ENCODE measurements around the gene PIEZO2.

PIEZO2 gene

DNA sequence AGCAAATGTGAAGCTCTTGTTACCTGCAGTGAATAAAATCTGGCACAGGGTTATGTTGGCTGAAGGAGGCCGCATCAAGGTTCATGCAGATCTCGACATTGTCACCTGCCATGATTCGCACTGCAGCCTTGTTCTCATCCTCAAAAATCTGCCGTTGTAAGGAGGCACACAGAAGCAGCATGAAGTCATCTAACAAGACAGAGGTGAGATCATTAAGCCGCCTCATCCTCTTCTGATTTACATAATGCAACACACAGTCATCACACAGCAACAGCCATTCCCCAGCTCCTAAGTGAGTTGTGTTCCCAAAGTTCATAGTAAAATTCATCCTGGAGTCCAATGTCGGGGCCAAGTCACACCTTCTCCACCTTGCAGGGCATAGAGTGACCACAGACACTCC lies 391.4 kb downstream of the PIEZO2 start:
- H3K4me3 ChIP-seq (ENCODE audit: low read depth, low read length) = no peak overlapping the region
- TF ChIP-seq, protein P1, sequence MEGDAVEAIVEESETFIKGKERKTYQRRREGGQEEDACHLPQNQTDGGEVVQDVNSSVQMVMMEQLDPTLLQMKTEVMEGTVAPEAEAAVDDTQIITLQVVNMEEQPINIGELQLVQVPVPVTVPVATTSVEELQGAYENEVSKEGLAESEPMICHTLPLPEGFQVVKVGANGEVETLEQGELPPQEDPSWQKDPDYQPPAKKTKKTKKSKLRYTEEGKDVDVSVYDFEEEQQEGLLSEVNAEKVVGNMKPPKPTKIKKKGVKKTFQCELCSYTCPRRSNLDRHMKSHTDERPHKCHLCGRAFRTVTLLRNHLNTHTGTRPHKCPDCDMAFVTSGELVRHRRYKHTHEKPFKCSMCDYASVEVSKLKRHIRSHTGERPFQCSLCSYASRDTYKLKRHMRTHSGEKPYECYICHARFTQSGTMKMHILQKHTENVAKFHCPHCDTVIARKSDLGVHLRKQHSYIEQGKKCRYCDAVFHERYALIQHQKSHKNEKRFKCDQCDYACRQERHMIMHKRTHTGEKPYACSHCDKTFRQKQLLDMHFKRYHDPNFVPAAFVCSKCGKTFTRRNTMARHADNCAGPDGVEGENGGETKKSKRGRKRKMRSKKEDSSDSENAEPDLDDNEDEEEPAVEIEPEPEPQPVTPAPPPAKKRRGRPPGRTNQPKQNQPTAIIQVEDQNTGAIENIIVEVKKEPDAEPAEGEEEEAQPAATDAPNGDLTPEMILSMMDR (IDR thresholded peaks at IDR 0.05; ENCODE audit: low read depth, low read length) = no peak
- no peaks in the 10 kb centered on the region for H3K36me3 ChIP-seq
- no peaks in the 10 kb centered on the region for H3K27me3 ChIP-seq
- no peak for DNase-seq
- no peaks in the 10 kb centered on the region for H3K9me3 ChIP-seq
- no peaks in the 10 kb centered on the region for H3K4me1 ChIP-seq

DNA sequence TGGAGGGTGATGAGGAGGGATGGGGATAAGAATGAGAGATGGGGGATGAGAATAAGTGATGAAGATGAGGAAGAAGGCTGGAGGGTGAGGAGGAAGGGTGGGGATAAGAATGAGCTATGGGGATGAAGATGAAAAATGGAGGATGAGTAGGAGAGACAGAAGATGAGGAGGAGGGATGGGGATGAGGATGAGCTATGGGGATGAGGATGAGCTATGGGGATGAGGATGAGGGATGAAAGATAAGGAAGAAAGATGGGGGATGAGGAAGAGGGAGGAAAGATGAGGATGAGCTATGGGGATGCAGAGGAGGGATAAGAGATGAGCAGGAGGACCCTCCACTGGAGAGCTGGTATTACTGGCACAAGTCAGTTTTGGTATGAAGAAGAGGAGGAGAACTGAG lies 392.0 kb downstream of the PIEZO2 start:
- Histone ChIP-seq H3K27me3 (no peaks in the 10 kb centered on the region), H3K4me1 (no peaks in the 10 kb centered on the region), H3K9me3 (no peaks in the 10 kb centered on the region), H3K36me3 (no peaks in the 10 kb centered on the region), H3K4me3 (ENCODE audit: low read depth, low read length) (no peak overlapping the region)
- TF ChIP-seq, protein P1 (IDR thresholded peaks at IDR 0.05; ENCODE audit: low read depth, low read length) = no peak
- DNase-seq = no peak

GRCh38 chr18:10755855-10756254 lies 393.5 kb downstream of the PIEZO2 start:
- DNase-seq = no peak
- Histone ChIP-seq H3K9me3 (no peaks in the 10 kb centered on the region), H3K4me3 (ENCODE audit: low read depth, low read length) (no peak overlapping the region), H3K4me1 (no peaks in the 10 kb centered on the region), H3K27me3 (no peaks in the 10 kb centered on the region), H3K36me3 (no peaks in the 10 kb centered on the region)
- TF ChIP-seq, protein P1 (IDR thresholded peaks at IDR 0.05; ENCODE audit: low read depth, low read length) = no peak

- Histone ChIP-seq H3K36me3 (no peaks in the 10 kb centered on the region), H3K27me3 (no peaks in the 10 kb centered on the region), H3K4me3 (ENCODE audit: low read depth, low read length) (no peak overlapping the region), H3K9me3 (no peaks in the 10 kb centered on the region), H3K4me1 (no peaks in the 10 kb centered on the region)
- DNase-seq = no peak
- TF ChIP-seq, protein P1 (IDR thresholded peaks at IDR 0.05; ENCODE audit: low read depth, low read length) = no peak
Observed at GRCh38 chr18:10754128-10754527, 395.2 kb downstream of the PIEZO2 start.

GRCh38 chr18:10752382-10752781 lies 397.0 kb downstream of the PIEZO2 start:
- no peaks in the 10 kb centered on the region for H3K36me3 ChIP-seq
- H3K4me1 ChIP-seq = no peaks in the 10 kb centered on the region
- H3K9me3 ChIP-seq = no peaks in the 10 kb centered on the region
- DNase-seq = no peak
- no peaks in the 10 kb centered on the region for H3K27me3 ChIP-seq
- no peak overlapping the region for H3K4me3 ChIP-seq (ENCODE audit: low read depth, low read length)
- TF ChIP-seq, protein P1 (IDR thresholded peaks at IDR 0.05; ENCODE audit: low read depth, low read length) = no peak

DNA sequence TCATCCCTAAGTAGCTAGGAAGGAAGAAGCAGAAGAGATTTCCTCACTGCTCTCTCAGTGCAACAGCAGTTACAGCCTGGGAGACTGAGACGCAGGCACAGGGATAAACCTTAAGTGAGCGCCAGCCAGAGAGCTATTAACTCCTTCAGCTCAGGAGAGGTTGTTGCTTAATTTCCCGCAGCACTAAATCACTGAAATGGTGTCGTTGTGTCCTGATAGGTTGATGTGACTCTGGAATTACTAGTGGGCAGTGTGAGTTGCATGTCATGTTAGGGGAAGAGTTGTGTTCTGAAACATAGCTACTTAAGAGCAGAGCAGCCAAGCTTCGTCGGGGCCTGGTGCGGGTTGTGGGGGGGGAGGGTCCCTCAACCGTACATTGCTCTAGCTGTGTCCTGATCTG lies 397.7 kb downstream of the PIEZO2 start:
- no peaks in the 10 kb centered on the region for H3K4me1 ChIP-seq
- H3K27me3 ChIP-seq = no peaks in the 10 kb centered on the region
- H3K36me3 ChIP-seq = no peaks in the 10 kb centered on the region
- no peak for DNase-seq
- H3K9me3 ChIP-seq = no peaks in the 10 kb centered on the region
- TF ChIP-seq, protein P1 (IDR thresholded peaks at IDR 0.05; ENCODE audit: low read depth, low read length) = no peak
- no peak overlapping the region for H3K4me3 ChIP-seq (ENCODE audit: low read depth, low read length)
